Duodenal mucosa (tissue), 2 donors: ENCODE data around the gene DYNLT5.
"Not testable (repeated sequence)": the region's sequence is repeated elsewhere in the genome, so short reads cannot be mapped to it uniquely, and the experiment has no call there.

Experiments used
- H3K27ac ChIP-seq: one replicate; pipeline ENCODE4 v1.7.0; 2013; ENCODE audit warnings: low read depth, low read length
- H3K27me3 ChIP-seq, 2 donors: one replicate each; pipeline ENCODE4 v1.7.0; 2013; ENCODE audit warnings: low read length in 2 of 2, control low read depth in 1 of 2; ENCODE audit not compliant: insufficient read depth in 2 of 2, control insufficient read depth in 1 of 2
- H3K36me3 ChIP-seq, 2 donors: one replicate each; pipeline ENCODE4 v1.7.0; 2013; ENCODE audit warnings: low read length in 2 of 2, control low read depth in 1 of 2; ENCODE audit not compliant: insufficient read depth in 2 of 2, control insufficient read depth in 1 of 2
- H3K4me1 ChIP-seq, 2 donors: one replicate each; pipeline ENCODE4 v1.7.0; 2013; ENCODE audit warnings: low read length in 2 of 2, control low read depth in 1 of 2; ENCODE audit not compliant: insufficient read depth in 2 of 2, control insufficient read depth in 1 of 2
- H3K4me3 ChIP-seq, 2 donors: one replicate each; pipeline ENCODE4 v1.7.0; 2013; ENCODE audit warnings: low read length in 2 of 2, low read depth in 1 of 2
- H3K9ac ChIP-seq, 2 donors: one replicate each; pipeline ENCODE4 v1.7.0; 2013; ENCODE audit warnings: low read length in 2 of 2, low read depth in 1 of 2
- H3K9me3 ChIP-seq, 2 donors: one replicate each; pipeline ENCODE4 v1.7.0; 2013; ENCODE audit warnings: low read length in 2 of 2, control low read depth in 1 of 2; ENCODE audit not compliant: control insufficient read depth in 1 of 2

Gene DYNLT5

GRCh38 chr1:66729523-66729922 lies 22.7 kb upstream of the DYNLT5 start:
- H3K9me3 ChIP-seq = no peaks in the 10 kb centered on the region
- H3K4me3 ChIP-seq = no peak overlapping the region
- no peaks in the 10 kb centered on the region for H3K27me3 ChIP-seq
- no peaks in the 10 kb centered on the region for H3K36me3 ChIP-seq
- H3K27ac ChIP-seq = no peak overlapping the region
- no peak overlapping the region for H3K9ac ChIP-seq
- H3K4me1 ChIP-seq = peaks cover 0 to 9% of the 10 kb centered on the region in 2 donors

GRCh38 chr1:66730462-66730861 lies 21.8 kb upstream of the DYNLT5 start:
- Histone ChIP-seq H3K27me3 (no peaks in the 10 kb centered on the region), H3K36me3 (no peaks in the 10 kb centered on the region), H3K4me1 (peaks cover 0 to 9% of the 10 kb centered on the region in 2 donors), H3K27ac (no peak overlapping the region), H3K4me3 (no peak overlapping the region), H3K9me3 (no peaks in the 10 kb centered on the region), H3K9ac (no peak overlapping the region)

GRCh38 chr1:66731170-66731865 lies 20.9 kb upstream of the DYNLT5 start:
- no peaks in the 10 kb centered on the region for H3K36me3 ChIP-seq
- H3K27ac ChIP-seq = no peak overlapping the region
- H3K9me3 ChIP-seq = no peaks in the 10 kb centered on the region
- no peak overlapping the region for H3K9ac ChIP-seq
- H3K27me3 ChIP-seq = no peaks in the 10 kb centered on the region
- H3K4me1 ChIP-seq = peaks cover 0 to 9% of the 10 kb centered on the region in 2 donors
- H3K4me3 ChIP-seq = no peak overlapping the region

GRCh38 chr1:66732407-66733166 lies 19.7 kb upstream of the DYNLT5 start:
- Histone ChIP-seq H3K4me1 (peaks cover 2 to 9% of the 10 kb centered on the region in 2 donors), H3K9ac (no peak overlapping the region), H3K27me3 (no peaks in the 10 kb centered on the region), H3K9me3 (no peaks in the 10 kb centered on the region), H3K36me3 (no peaks in the 10 kb centered on the region), H3K27ac (no peak overlapping the region), H3K4me3 (no peak overlapping the region)

- peaks cover 4 to 9% of the 10 kb centered on the region in 2 donors for H3K4me1 ChIP-seq
- no peaks in the 10 kb centered on the region for H3K9me3 ChIP-seq
- no peaks in the 10 kb centered on the region for H3K27me3 ChIP-seq
- H3K9ac ChIP-seq = no peak overlapping the region
- no peak overlapping the region for H3K27ac ChIP-seq
- H3K4me3 ChIP-seq = no peak overlapping the region
- no peaks in the 10 kb centered on the region for H3K36me3 ChIP-seq
Observed at GRCh38 chr1:66733348-66734017, 18.8 kb upstream of the DYNLT5 start.

GRCh38 chr1:66734531-66734930 lies 17.7 kb upstream of the DYNLT5 start:
- not testable (repeated sequence) for H3K4me3 ChIP-seq, H3K9me3 ChIP-seq, H3K27ac ChIP-seq, H3K27me3 ChIP-seq, H3K9ac ChIP-seq, H3K36me3 ChIP-seq, H3K4me1 ChIP-seq

- Histone ChIP-seq H3K4me3 (no peak overlapping the region), H3K27ac (no peak overlapping the region), H3K4me1 (peaks cover 9 to 10% of the 10 kb centered on the region in 2 donors), H3K9ac (no peak overlapping the region), H3K27me3 (no peaks in the 10 kb centered on the region), H3K9me3 (no peaks in the 10 kb centered on the region), H3K36me3 (no peaks in the 10 kb centered on the region)
Observed at GRCh38 chr1:66737836-66738235, 14.4 kb upstream of the DYNLT5 start.

- no peaks in the 10 kb centered on the region for H3K9me3 ChIP-seq
- H3K4me1 ChIP-seq = peaks cover 0 to 10% of the 10 kb centered on the region in 2 donors
- H3K4me3 ChIP-seq = no peak overlapping the region
- no peak overlapping the region for H3K9ac ChIP-seq
- H3K27ac ChIP-seq = no peak overlapping the region
- no peaks in the 10 kb centered on the region for H3K36me3 ChIP-seq
- no peaks in the 10 kb centered on the region for H3K27me3 ChIP-seq
Observed at GRCh38 chr1:66739401-66740157, 12.7 kb upstream of the DYNLT5 start.

GRCh38 chr1:66745451-66745850 lies 6.8 kb upstream of the DYNLT5 start:
- Histone ChIP-seq H3K9ac (no peak overlapping the region), H3K27me3 (no peaks in the 10 kb centered on the region)

More at GRCh38 chr1:66745451-66745850, 6.8 kb upstream of the DYNLT5 start:
- H3K4me1 ChIP-seq = no peaks in the 10 kb centered on the region
- H3K27ac ChIP-seq = no peak overlapping the region
- H3K36me3 ChIP-seq = no peaks in the 10 kb centered on the region
- H3K9me3 ChIP-seq = no peaks in the 10 kb centered on the region
- no peak overlapping the region for H3K4me3 ChIP-seq
